Transverse colon (tissue), 3 donors: ENCODE results near the gene TFAP2E.

Source experiments
- EP300 ChIP-seq: sonication (generic); formaldehyde crosslinking; IDR thresholded peaks from one replicate; pipeline ENCODE4 v1.6.1; 2017; ENCODE audit warnings: antibody characterized with exemption, low read depth
- TF ChIP-seq, protein P1 (sequence below), 5 experiments: fragments of 200-600 bp in 3 of 5; fragments of 450-650 bp in 2 of 5; sonication (generic) in 3 of 5; IDR thresholded peaks; 1 replicate in 2 of 5; 2 replicates in 3 of 5; pipeline ENCODE4 v1.5.1; 2016 to 2017; ENCODE audit warnings: antibody characterized with exemption in 5 of 5, inconsistent platforms in 3 of 5, mild to moderate bottlenecking in 2 of 5, moderate library complexity in 1 of 5

GRCh38 chr1:35640380-35641232, 67.5 kb downstream of the TFAP2E start:
- TF ChIP-seq, protein P1, sequence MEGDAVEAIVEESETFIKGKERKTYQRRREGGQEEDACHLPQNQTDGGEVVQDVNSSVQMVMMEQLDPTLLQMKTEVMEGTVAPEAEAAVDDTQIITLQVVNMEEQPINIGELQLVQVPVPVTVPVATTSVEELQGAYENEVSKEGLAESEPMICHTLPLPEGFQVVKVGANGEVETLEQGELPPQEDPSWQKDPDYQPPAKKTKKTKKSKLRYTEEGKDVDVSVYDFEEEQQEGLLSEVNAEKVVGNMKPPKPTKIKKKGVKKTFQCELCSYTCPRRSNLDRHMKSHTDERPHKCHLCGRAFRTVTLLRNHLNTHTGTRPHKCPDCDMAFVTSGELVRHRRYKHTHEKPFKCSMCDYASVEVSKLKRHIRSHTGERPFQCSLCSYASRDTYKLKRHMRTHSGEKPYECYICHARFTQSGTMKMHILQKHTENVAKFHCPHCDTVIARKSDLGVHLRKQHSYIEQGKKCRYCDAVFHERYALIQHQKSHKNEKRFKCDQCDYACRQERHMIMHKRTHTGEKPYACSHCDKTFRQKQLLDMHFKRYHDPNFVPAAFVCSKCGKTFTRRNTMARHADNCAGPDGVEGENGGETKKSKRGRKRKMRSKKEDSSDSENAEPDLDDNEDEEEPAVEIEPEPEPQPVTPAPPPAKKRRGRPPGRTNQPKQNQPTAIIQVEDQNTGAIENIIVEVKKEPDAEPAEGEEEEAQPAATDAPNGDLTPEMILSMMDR (IDR thresholded peaks at IDR 0.05), result no peak
- no peak for TF ChIP-seq EP300
